NCI-H1417 treated with DMSO at 0.1 percent for 48 hours (cell line): ENCODE results near the gene NCKAP1.
"Not testable (repeated sequence)": the region's sequence is repeated elsewhere in the genome, so short reads cannot be mapped to it uniquely, and the experiment has no call there.

Source experiments
- DNase-seq: peaks from one replicate; lab custom pipeline; 2025; lab: John Stamatoyannopoulos, UW

The NCKAP1 gene

DNA sequence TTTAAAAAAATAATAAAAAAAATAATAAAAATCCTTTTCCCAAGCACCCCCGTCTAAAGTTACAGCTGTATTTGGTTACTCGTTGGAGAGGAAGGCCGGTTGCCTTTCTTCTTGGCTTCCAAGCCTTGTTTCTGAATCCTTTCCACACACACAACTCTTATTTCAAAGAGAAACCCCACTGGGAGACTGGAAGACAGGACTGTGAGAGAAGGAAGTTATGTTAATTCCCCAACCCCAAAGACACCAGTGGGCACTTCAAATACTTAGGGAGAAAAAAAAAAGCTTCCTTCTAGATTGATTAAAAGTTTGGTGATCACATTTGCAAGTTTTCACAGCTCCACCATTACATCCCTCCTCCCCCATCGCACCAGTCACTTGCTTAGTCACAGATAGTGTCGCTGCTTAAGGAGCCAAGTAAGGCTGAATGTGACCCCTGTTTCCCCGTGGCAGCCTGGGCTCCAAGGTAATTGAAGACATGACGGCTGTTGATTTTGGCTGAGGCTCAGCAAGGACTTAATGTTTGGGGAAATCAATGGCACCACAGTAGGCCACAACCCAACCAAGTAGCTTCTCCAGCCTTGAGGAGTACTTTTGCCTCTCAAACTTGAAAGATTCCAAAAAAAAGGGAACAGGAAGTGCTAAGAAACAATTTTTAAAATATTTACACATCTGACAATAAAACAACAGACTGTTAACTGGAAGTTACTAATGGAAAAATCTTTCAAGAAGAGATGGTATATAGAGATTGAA is 131.0 kb downstream of the NCKAP1 start:
- no peak for DNase-seq

DNA sequence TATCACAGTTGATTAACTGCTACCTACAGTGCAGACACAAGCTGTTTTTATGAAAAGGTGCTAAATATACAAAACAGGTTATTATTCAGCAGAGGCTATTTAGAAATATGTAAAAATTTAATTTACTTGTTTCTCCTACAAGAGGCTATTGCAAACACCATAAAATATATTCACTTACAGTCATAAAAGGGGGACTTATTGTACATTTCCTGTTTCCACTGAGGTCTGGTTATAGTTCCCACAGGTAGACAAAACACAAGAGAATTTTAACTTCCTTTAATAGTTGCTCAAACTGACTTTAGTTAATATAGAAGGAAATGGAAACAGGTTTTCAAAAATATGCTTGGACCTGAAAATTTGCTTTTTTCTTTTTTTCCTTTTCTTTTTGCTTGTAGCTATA is 131.8 kb downstream of the NCKAP1 start:
- no peak for DNase-seq

DNA sequence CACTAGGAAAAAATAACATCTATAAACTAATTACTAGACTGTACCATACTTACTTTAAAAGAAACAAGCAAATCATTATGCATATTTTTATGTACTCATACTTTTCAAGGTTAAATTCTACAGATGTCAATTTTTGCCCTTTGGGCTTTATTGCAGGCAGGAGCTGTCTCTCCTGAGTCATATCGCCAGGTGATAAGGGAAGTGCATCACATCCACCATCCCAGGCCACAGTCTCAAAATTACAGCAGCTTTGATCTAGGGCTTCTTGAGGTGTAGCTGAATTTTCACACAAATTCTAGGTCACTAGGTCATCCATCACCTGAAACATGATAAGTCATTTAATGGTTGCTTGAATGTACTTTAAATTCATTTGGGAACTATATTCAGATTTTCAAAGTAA is 133.4 kb downstream of the NCKAP1 start:
- DNase-seq, result no peak

- no peak for DNase-seq
Measured at GRCh38 chr2:182903566-182903965, 134.7 kb downstream of the NCKAP1 start.

- DNase-seq, result no peak
Measured at GRCh38 chr2:182901748-182902147, 136.5 kb downstream of the NCKAP1 start.

DNA sequence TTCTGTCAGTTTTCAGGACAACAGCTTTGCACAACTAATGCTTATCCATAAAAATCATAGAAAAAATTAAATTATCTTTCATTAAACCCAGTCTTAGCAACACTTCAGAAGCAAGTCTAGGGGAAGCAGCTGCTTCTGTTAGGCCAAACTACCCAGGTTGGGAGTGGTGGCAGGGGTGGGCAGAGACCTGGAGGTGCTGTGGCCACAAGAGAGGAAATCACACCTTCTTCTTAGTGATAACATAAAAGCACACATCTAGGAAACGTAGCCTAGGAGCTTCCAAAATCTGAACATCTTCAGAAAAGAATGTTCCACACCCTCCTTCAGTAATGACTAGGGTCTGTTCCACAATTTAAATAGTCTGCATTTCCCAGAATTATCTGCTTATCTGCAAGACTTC is 139.5 kb downstream of the NCKAP1 start:
- no peak for DNase-seq

- no peak for DNase-seq
Measured at GRCh38 chr2:182897137-182897536, 141.1 kb downstream of the NCKAP1 start.

GRCh38 chr2:182895798-182896197 is 142.5 kb downstream of the NCKAP1 start:
- DNase-seq, result no peak

DNA sequence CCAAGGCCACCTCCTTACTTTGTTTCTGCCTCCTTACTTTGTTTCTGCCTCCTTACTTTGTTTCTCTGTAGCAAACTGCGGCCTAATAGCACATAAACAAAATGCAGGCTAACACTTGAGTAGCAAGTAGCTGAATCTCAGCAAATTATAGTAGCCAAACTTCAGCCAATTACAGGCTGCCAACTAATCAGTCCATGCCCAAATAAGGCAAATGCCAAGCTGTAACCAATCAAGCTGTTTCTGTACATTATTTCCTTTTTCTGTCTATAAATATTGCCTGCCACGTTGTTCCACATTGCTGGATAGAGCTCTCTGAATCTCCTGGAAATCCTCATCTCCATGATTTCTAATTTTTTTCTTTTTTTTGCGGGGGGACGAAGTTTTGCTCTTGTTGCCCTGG is 143.1 kb downstream of the NCKAP1 start:
- DNase-seq, result no peak

GRCh38 chr2:182894174-182894573 is 144.1 kb downstream of the NCKAP1 start:
- DNase-seq, result no peak

GRCh38 chr2:182893666-182894065 is 144.6 kb downstream of the NCKAP1 start:
- DNase-seq, result no peak

DNA sequence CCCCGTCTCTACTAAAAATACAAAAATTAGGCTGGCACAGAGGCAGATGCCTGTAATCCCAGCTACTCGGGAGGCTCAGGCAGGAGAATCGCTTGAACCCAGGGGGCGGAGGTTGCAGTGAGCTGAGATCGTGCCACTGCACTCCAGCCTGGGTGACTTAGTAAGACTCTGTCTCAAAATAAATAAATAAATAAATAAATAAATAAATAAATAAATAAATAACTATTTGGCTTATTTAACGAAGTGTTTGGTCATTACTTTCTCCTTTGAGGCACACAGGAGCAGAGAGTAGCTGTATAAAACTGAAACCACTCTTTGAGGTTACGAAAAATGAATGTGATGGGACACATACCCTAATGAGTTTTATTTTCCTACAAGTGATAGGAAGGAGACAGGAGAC is 145.2 kb downstream of the NCKAP1 start:
- not testable (repeated sequence) for DNase-seq

DNA sequence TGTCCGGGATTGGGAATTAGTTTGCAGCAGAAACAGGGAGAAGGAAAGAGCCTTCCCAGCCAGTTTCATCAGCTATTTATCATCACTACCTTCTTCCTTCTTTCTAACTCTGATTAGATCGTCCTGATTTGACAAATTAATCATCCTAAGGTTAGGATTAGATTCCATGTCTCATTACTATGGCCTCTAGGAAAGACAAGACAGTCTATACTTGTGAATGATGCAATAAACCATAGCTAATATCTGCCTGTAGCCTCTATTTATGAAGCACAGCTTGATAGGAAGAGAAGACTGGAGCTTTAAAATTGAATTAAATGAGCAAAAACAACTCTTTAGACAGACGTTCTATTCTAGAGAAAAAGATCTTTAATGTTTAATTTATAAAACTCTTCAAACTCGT is 146.6 kb downstream of the NCKAP1 start:
- no peak for DNase-seq

DNA sequence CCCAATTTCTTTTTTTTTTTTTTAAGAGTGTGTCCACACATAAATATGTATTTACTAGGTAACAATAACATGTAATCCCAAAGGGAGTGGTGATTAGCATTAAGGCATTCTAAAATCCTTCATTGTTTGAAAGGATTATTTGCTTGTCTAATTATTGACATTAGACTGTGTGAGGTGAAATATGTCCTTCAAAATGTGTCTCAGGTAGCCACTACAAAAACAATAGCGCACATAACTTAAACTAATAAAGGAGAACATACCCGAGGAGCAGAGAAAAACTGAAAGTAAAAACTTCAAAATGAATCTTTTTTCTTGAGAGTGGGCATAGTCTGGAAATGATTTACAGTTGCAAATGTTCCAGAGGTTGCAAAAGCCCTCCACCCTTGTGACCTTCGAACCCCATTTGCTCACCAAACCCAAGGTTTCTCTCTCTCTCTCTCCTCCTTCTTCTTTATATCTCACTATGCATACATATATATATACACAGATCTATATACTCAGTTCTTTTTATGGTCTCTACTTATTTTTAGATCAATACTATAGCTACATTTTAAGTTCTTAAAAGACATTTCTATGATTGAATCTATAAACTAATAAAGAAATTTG is 147.4 kb downstream of the NCKAP1 start:
- DNase-seq, result no peak

- DNase-seq, result no peak
Measured at GRCh38 chr2:182890305-182890704, 148.0 kb downstream of the NCKAP1 start.

GRCh38 chr2:182887753-182888415 is 150.4 kb downstream of the NCKAP1 start:
- no peak for DNase-seq

- no peak for DNase-seq
Measured at GRCh38 chr2:182887093-182887492, 151.2 kb downstream of the NCKAP1 start.

DNA sequence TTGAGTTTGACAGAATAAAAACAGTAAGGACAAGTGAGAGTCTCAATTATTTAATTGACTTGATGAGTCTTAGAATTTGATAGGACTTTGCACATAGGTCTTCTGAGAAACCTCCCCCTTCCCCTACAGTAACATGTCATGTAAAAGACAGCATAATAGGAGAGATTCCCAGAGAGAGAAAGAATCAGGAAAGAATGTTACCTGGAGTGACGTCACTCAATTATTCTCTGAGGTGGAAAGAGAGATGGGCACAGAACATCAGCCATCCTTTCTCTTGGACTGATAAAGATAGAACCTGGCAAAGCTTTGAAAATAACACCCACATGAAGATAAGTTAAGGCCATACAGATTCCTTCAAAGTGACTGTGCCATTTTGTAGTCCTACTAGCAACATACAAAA is 152.5 kb downstream of the NCKAP1 start:
- no peak for DNase-seq

DNA sequence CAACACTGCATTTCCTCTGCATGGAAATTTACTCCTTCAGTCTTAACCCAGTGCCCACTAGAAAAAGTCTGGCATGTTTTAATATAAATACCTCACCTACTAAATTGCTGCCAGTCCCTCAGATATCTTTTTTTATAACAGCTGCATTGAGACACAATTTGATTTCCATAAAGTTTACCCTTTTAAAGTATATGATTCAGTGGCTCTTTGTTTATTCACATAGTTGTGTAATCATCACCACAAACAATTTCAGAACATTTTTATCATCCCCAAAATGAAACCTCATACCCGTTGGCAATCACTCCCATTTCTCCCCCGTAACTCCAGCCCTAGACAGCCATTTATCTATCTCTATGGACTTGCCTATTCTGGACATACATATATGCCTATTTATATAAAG is 154.8 kb downstream of the NCKAP1 start:
- DNase-seq, result no peak

- DNase-seq, result not testable (repeated sequence)
Measured at GRCh38 chr2:182880100-182880499, 158.2 kb downstream of the NCKAP1 start.

- DNase-seq, result not testable (repeated sequence)
Measured at GRCh38 chr2:182876653-182877052, 161.6 kb downstream of the NCKAP1 start.

GRCh38 chr2:182870227-182870626 is 168.0 kb downstream of the NCKAP1 start:
- no peak for DNase-seq

DNA sequence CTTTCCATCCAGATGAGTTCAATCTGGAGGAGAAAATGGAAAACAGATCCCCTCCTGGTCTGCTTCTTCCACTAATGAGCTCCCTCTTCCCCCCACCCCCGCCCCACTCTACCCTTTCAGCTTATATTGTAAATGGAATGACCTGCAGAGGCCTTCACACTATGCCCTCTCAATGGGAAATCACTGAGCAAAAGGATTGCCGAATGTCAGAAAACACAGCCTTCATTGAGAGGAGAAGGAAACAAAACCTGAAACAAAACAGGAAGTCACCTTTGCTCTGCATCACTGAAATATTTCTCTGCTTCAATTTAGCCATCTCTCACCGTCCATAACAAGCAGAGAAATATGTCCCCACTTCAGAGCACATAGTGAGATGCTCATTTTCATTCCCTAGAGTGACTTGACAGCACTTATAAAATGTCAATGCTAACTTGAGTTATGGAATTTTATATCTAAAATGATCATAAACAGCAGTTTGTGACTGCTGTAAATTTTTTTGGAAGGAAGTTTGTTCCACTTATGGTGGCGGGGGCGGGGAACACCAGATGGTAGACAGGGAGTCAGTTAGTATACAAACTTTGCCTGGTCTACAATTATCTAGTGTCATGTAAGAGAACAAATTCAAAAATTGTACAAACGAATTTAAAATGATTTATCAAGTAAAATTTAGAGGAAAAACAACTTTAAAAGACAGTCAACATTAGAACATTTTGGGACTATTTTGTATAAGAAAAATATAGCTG is 170.0 kb downstream of the NCKAP1 start:
- no peak for DNase-seq
